Measurements from ENCODE around the gene TSSK2. TPM values are rescaled to one million over a fixed set of nuclear protein-coding genes. Genes with fewer than 3 reads are reported as not detected.

Gene TSSK2
- total RNA-seq, 1 donor from 2014 or later = not detected

DNA sequence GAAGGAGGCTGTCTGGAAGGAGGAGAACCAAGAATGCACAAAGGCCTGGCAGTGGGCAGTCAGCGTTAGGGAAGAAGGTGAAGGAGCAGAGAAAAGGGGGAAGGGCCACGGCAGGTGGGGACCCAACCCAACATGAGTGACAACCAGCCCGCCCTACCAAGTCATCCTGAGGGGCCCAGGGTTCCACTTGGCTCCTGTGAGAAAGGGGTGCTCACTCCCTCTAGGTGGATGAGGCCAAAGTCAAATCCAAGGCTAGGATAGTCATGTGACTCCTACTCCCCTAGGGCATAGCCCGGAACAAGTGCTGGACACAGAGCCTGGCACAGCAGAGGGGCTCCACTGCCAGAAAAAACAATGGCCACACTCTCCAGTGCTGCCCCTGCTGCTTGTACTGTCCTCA, 6.7 kb upstream of the TSSK2 start:
- DNase-seq (ENCODE audit: low read depth) = no peak

GRCh38 chr22:19125011-19125410, 6.1 kb upstream of the TSSK2 start:
- DNase-seq (ENCODE audit: low read depth) = no peak

- DNase-seq (ENCODE audit: low read depth) = no peak
Measured at GRCh38 chr22:19125474-19126308, 5.4 kb upstream of the TSSK2 start.

DNA sequence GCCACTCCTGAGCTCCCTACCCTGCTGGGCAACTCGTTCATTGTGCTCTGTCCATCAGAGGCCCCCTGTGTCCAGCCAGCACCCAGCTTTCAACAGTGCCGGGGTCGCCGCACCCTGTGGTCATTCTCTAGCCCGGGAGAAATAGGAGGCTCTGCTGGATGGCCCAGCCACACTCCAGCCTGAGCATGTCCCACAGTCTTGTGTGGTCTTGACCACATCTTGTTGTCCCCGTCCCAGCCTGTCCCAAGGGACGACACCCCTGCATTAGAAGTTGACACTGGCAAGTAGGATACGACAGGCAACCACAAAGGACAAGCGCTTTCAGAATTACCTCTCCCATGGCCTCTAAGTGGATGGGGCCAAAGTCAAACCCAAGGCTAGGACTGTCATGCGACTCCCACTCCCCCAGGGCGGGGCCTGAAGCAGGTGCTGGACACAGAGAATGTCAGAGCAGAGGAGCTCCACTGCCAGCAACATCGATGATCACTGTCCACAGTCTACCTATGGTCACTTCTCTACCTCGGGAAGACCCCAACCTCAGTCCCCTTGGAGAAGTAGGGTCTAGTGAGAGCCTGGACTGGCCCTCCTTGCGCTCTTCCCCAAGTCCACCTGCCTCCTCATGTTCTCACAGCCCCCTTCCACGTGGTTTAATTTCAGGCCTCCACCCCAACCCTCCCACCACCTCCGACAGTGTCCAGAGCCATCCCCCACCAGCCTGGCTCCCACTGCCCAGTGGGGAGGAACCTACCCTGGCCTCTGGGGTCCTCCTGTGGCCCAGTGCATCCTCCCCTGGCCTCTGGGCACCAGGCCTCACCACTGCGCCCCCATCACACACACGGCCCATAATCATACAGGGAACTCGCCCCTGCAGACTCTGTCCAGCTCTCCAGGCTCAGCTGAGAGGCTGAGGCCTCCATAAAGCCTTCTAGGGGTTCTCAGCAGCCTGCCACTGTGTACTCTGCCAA, 4.5 kb upstream of the TSSK2 start:
- no peak for DNase-seq (ENCODE audit: low read depth)

DNA sequence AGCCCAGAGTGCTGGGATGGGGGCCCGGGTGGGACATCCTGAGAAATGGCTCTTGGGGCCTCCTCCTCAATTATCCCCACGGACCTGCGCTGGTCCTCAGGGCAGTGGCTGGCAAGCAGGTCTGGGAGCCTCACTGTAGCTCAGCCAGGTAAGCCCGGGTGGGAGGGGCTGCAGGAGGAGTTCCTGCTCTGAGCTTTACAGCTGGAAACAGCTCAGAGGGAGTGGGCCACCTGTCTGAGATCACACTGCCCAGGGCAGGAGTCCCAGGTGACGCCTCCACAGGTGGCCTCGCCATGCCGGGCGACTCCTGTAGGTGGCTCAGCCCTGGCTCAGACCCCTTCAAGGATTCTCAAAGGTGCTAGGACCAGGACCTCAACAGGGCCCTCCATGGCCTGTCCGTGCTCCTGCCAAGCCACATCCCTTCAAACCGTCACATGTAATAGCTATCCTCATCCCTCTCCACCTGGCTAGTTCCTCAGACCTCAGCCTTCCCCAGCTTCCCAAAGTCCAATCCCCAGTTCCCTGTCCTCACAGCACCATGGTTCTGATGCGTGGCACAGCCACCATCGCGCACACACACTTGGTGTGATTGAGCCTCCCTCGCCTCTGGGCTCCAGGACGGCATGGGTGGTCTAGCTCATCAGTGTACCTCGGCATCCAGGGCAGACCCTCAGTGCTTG, 3.6 kb upstream of the TSSK2 start:
- DNase-seq (ENCODE audit: low read depth) = no peak

- no peak for DNase-seq (ENCODE audit: low read depth)
Measured at GRCh38 chr22:19128009-19128401, 3.1 kb upstream of the TSSK2 start.

DNA sequence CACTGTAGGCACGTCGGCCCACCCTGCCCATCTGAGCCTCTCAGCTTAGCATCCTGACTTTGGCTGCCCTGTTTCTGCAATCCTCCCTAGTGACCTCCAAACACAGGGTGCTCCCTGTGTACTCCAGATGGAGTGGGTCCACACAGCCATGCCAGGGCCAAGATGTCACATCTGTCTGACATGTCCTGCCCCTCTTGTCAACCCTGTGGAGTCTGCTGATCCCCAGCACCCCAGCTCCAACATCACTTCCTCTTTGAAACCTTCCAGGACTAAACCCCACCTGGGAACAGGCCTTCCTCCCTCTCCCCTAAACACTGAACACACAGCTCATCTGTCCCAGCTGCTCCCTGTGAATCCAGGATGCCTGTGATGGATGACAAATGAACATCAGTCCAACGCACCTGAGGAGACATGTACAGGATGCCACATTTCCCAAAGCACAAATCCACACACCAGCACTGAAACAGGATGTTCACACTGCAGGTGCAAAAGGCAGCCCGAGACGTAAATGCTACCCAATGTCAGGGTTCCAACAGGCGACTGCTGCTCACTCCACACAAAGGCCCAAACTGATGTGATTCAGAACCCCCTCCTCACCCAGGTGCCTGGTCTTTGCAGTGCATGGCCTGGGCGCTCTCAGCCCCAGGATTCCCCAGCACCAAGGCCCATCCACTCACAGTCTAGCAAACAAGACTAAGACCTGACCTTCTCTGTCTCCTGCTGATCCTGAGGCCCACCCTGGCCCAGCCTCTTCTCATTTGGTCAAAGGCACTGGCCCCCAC, 2.0 kb upstream of the TSSK2 start:
- DNase-seq (ENCODE audit: low read depth) = no peak

- DNase-seq (ENCODE audit: low read depth) = no peak
Measured at GRCh38 chr22:19129871-19130270, 1.2 kb upstream of the TSSK2 start.

DNA sequence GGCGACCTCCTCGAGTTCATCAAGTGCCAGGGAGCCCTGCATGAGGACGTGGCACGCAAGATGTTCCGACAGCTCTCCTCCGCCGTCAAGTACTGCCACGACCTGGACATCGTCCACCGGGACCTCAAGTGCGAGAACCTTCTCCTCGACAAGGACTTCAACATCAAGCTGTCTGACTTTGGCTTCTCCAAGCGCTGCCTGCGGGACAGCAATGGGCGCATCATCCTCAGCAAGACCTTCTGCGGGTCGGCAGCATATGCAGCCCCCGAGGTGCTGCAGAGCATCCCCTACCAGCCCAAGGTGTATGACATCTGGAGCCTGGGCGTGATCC, 542 bp downstream of the TSSK2 start:
- no peak for DNase-seq (ENCODE audit: low read depth)

DNA sequence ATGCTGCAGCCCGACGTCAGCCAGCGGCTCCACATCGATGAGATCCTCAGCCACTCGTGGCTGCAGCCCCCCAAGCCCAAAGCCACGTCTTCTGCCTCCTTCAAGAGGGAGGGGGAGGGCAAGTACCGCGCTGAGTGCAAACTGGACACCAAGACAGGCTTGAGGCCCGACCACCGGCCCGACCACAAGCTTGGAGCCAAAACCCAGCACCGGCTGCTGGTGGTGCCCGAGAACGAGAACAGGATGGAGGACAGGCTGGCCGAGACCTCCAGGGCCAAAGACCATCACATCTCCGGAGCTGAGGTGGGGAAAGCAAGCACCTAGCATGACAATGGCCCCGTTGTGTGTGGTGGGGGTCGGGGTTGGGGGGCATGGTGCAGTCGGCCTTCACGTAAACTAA, 1.0 kb downstream of the TSSK2 start:
- DNase-seq (ENCODE audit: low read depth) = no peak

DNA sequence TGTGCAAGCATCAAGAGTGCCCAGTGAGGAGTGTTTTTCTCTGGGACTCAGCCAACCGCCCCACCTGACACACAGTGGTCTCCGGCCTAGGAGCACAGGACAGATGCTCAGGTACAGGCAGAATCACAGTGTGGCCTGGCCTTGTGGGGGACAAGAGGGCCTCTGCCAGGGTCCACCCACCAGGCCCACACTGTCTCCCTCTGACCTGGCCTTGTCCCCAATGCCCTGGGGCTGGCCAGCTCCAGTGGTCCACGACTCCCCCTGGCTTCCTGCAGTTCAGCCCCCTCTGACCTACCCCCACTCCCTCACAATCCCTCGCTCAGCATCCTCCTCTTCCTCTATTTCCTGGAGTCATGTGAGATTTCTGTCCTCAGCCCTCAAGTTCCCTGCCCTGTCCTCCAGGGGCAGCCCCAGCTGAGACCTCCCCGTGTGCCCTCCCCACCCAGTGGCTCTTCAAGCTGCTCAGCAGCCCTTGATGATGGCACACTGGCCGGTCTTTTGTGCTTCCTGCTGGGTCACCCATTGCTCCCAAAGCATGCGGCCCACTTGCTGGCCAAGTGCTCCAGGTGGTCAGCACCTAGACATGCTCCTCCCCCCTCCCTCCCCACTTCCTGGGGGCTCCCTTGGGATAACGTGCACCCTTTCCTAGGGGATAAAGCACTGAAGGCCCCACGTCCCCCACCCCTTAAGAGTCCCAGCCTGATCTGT, 1.7 kb downstream of the TSSK2 start:
- DNase-seq (ENCODE audit: low read depth) = no peak

DNA sequence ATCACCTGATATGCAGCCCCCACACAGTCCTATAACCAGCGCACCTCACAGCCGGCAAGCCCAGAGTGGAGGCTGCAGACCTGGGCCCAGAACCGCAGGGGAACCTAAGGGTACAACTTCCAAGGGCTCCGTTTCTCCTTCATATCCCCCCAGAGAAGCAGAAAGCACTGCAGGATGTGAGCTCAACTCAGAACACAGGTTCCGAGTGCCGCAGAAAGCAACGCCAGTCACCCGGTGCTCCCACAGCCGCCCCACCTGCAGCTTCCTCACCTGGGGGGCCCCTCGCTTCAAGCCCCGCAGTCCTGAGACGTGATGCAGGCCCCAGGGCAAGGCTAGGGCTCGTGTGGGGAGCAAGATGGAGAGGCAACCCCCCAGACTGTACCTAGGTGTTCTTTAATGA, 2.5 kb downstream of the TSSK2 start:
- no peak for DNase-seq (ENCODE audit: low read depth)

DNA sequence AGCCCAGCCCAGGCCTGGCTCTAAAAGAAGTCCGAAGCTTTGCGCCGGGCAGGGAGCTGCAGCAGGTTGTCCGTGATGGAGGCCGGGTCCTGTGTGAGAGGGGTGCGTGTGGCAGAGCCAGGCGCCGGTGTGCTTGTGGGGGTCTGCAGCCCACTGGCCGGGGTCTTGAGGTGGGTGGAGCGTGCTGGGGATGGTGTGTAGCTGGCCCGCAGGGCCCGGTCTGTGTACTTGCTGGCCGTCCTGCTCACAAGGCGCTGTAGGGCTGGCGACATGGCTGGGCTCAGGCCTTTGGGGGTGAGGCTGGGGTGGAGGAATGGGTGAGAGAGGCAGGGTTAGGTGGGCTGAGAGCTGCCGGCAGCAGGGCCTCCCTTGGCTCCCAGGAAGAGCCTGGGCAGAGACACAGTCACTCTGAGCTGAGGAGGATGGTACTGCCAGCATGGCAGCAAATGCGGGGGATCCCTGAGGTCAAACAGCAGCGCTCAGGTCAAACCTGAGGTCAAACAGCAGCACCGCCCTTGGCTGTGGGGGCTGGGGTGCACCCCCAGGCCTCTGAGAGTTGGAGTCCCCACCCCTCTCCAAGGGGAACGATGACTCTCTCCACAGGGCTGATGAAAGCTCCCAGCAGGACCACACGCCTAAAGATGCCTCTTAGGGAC, 3.2 kb downstream of the TSSK2 start:
- DNase-seq (ENCODE audit: low read depth) = no peak

DNA sequence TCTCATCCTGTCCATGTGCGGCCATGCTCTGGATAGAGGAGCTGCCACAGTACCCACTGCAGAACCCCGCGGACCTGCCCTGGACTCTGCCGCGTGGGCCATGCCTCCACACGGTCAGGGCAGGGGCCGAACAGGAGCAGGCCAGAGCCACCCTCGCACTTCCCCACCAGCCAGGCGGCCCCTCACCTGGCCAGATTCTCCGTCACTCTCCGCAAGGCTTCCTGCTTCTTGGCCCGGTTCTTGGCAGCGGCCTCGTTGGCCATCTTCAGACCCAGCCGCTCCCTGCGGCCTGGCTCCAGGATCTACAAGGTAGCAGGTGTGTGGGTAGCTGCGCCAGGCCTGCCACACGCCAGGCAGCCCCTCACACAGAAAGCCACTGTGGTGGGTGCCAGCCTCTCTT, 3.8 kb downstream of the TSSK2 start:
- no peak for DNase-seq (ENCODE audit: low read depth)

DNA sequence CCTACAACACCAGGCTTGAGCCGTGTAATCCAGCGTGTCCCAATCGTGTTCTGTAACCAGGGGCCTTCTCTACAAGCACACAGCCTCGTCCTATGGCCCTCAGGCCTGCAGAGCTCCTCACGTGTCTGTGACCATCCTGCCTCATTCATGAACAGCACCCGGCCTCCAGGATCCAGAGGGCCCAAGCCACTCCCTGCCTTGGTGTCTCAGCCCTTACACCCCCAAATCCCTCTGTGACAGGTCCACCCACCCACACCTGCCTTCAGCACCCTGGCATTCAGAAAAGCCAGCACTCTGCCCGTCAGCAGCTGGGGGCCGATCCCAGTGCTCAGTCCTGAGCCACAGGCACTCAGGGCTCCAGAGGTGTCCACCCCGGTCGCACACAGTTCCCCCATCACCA, 5.8 kb downstream of the TSSK2 start:
- no peak for DNase-seq (ENCODE audit: low read depth)

DNA sequence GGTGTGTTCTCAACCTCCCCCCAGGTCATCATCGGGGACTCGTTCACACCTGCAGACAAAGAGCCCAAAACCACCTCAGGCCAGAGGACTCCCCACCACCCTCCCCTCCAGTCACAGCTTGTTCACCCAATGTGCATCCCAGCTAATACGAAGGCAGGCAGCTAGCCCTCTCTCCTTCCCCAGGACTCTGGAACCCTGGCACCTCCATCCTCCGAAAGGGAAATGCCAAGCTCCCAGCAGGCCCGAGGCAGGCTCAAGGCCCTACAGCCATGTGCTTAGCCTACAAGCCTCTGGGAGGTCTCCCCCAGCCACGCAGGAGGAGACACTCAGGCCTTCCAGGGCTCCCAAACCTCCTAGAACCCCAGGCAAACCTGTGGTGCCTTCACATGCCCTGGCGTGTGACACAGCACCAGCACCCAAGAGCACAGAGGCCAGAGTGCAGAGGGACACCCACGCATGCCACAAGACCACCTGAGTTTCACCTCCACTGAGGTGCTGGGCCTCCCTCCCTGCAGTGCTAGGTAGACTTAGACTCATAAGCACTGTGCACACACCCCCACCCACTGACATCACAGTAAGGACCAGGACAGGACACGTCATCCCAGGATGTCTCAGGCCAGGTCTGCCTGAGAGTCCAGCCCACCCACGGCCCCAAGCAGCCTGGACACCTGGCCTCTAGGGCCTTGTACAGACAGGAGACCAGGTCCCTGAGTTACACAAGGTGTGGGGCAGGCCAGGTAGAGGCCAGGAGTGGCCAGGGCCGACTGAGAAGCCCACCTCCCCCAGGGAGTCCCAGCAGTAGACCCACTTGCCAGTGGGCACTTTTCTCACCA, 6.5 kb downstream of the TSSK2 start:
- no peak for DNase-seq (ENCODE audit: low read depth)

- DNase-seq (ENCODE audit: low read depth) = peak; percentile 55
Measured at GRCh38 chr22:19138217-19139000, 7.3 kb downstream of the TSSK2 start.

GRCh38 chr22:19139001-19139356, 7.9 kb downstream of the TSSK2 start:
- no peak for DNase-seq (ENCODE audit: low read depth)
